Metanephros (tissue), 2 donors: Measurements from ENCODE around the gene SIX6. TPM values are rescaled to one million over a fixed set of nuclear protein-coding genes. Genes with fewer than 3 reads are reported as not detected.

Experiments used
- small RNA-seq: library from RNA; depleted of rRNA; stranded (forward); fragments of <200 nt; gene quantifications from one replicate; pipeline ENCODE3, GENCODE V24; 2014; ENCODE audit warnings: low replicate concordance
- total RNA-seq: library from RNA; depleted of rRNA; stranded (reverse); fragments of >200 nt; gene quantifications from one replicate; pipeline ENCODE4 v1.2.3, GENCODE V29; 2014

The SIX6 gene
- not detected for total RNA-seq

GRCh38 chr14:60508707-60509437 lies at the start of gene SIX6:
SIX6 (plus strand) TSS chr14:60509146; CDS start chr14:60509399, 253 bp downstream.

GRCh38 chr14:60485598-60486251 lies 23.2 kb upstream of the SIX6 start, which contains the start of gene C14orf39:
C14orf39 (minus strand) TSS chr14:60486063; CDS start chr14:60485078, 985 bp downstream.

Small RNA genes lying within 50 kb of the gene (small RNA-seq; reads per million reads assigned to genes)
- not detected for gene AL049874.4

Other genes starting within 250 kb of the SIX6 start
- gene C14orf39, start 23.1 kb upstream of the SIX6 start, total RNA-seq: 0.18 TPM
- 18.0 TPM for gene SIX1, start 140.3 kb downstream of the SIX6 start, total RNA-seq
- gene SIX4, start 215.2 kb downstream of the SIX6 start, total RNA-seq: 11.9 TPM
- gene MNAT1, start 225.6 kb downstream of the SIX6 start, total RNA-seq: 48.0 TPM